Lower leg skin (tissue), 4 donors: Measurements from ENCODE around the gene OGN. TPM values are rescaled to one million over a fixed set of nuclear protein-coding genes. Genes with fewer than 3 reads are reported as not detected.

ENCODE experiments used
- DNase-seq, 2 donors: peaks; one replicate each; pipeline ENCODE4 v3.0.0-alpha.2; 2019; ENCODE audit warnings: low spot score in 2 of 2
- H3K4me3 ChIP-seq: fragments of 200-600 bp; sonication (generic); 2 replicates; pipeline ENCODE4 v1.5.1; 2017; ENCODE audit warnings: mild to moderate bottlenecking, low read depth; ENCODE audit not compliant: poor library complexity, severe bottlenecking
- CTCF ChIP-seq, 3 donors: fragments of 450-650 bp; IDR thresholded peaks; one replicate each; pipeline ENCODE4 v1.5.1; 2016; ENCODE audit warnings: antibody characterized with exemption in 3 of 3, mild to moderate bottlenecking in 3 of 3, moderate library complexity in 2 of 3
- POLR2A ChIP-seq, 2 donors: fragments of 450-650 bp; IDR thresholded peaks; one replicate each; pipeline ENCODE4 v1.6.1; 2016 to 2017; ENCODE audit warnings: antibody characterized with exemption in 2 of 2, mild to moderate bottlenecking in 1 of 2, moderate library complexity in 1 of 2
- WGBS, 2 donors: methylation state at CpG; one replicate each; pipeline ENCODE4 v1.1.5; 2018; 5-methylcytosine and 5-hydroxymethylcytosine counted together
- intact Hi-C: fragments of 100-400 bp; cut with DNase I; formaldehyde crosslinking; loops from one replicate; pipeline ENCODE4 v1.15.0; 2023; ENCODE audit warnings: low total_unique reads
- total RNA-seq, 4 donors: library from RNA; depleted of rRNA; stranded (reverse); fragments of >200 nt; gene quantifications; one replicate each; pipeline ENCODE4 v1.1.0, GENCODE V29; 2016

The OGN gene
- total RNA-seq, 4 donors from 2014 or later: 0.27 to 1.8 (median 0.88) TPM

- DNase-seq: no peak
- 81 to 83% methylated on average over 5 of the region's 5 CpGs for WGBS, 2 donors
- no peak for TF ChIP-seq POLR2A (IDR thresholded peaks at IDR 0.05)
- no peak for TF ChIP-seq CTCF (IDR thresholded peaks at IDR 0.05)
- H3K4me3 ChIP-seq: no peak overlapping the region
- intact Hi-C loops: no loop called here
Observed at GRCh38 chr9:92426501-92427145, 22.2 kb upstream of the OGN start.

GRCh38 chr9:92425474-92425873 is 21.1 kb upstream of the OGN start:
- TF ChIP-seq CTCF (IDR thresholded peaks at IDR 0.05): no peak
- TF ChIP-seq POLR2A (IDR thresholded peaks at IDR 0.05): no peak
- intact Hi-C loops: no loop called here
- no peak for DNase-seq
- WGBS, 2 donors: 47 to 52% methylated on average over 2 of the region's 2 CpGs
- no peak overlapping the region for H3K4me3 ChIP-seq

DNA sequence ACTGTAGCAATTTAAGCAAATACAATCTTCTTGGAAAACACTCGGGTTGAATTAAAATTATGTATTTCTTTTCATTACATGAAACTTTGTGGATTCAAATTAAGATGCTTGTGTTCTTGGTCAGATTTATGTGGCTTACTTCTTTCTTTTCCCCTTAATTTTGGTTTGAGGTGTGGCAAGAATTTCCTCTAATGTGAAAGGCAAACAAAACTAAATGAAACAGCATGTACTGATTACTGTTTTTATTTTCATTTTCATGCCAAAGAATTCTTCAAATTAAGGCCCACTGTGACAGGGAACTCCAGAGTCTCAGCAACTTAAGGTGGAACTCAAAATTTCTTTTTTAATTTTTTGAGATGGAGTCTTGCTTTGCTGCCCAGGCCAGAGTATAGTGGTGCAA is 20.0 kb upstream of the OGN start, which contains the start of gene OMD:
OMD (minus strand) TSS at position 132 of the 400 bp plus-strand sequence. CDS start 6,913 bp downstream, outside the sequence.
- intact Hi-C loops: no loop called here
- 45 to 56% methylated on average over 1 of the region's 1 CpG for WGBS, 2 donors
- H3K4me3 ChIP-seq: no peak within 1 kb of the TSS
- DNase-seq: no peak
- TF ChIP-seq POLR2A (IDR thresholded peaks at IDR 0.05) (no peak), CTCF (IDR thresholded peaks at IDR 0.05) (no peak)

GRCh38 chr9:92423612-92424011 is 19.2 kb upstream of the OGN start:
- H3K4me3 ChIP-seq: no peak overlapping the region
- no peak for DNase-seq
- intact Hi-C loops: no loop called here
- no peak for TF ChIP-seq CTCF (IDR thresholded peaks at IDR 0.05)
- no peak for TF ChIP-seq POLR2A (IDR thresholded peaks at IDR 0.05)
- 66 to 80% methylated on average over 2 of the region's 2 CpGs for WGBS, 2 donors

DNA sequence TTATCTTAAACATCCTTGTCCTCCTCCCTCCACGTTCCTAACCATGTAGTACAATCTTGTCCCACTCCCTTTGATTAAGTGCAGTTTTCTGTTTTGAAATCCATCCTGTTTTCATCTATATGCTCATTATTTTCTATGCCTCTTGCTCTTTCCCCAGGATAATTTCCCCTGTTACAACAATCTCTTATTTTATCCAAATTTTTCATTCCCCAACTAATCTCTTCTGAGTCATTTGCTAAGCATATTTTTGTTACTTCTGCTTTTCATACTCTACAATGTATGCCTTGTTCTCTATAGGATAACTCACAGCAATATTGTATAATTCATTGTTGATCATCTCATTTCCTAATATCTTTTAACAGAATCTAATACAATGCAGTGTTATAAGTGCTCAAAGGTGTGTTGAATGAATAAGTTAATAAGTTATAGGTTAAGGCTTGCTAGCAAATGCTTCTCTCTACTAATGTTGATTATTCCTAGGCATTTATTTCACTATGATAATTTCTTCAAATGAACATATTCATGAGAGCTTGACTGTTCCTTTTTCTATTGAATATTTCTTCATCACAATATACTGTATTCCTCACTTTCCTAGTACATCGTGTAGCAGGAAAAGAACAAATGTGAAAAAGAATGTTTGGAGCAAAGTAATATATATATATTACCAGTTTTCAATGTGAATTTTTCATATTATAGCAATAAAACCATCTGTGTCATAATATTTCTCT is 18.4 kb upstream of the OGN start:
- no peak overlapping the region for H3K4me3 ChIP-seq
- WGBS, 2 donors: 75 to 76% methylated on average over 2 of the region's 2 CpGs
- DNase-seq: no peak

More for the DNA sequence above, 18.4 kb upstream of the OGN start:
- TF ChIP-seq POLR2A (IDR thresholded peaks at IDR 0.05) (no peak), CTCF (IDR thresholded peaks at IDR 0.05) (no peak)
- intact Hi-C loops: no loop called here
